WI38 (cell line): ENCODE results near the gene IFRD2.

ENCODE experiments used
- H3K4me3 ChIP-seq: 2 replicates; pipeline ENCODE4 v1.5.1; 2011; ENCODE audit warnings: low read depth, mild to moderate bottlenecking, control low read depth, low read length
- CTCF ChIP-seq: IDR thresholded peaks from 2 replicates; pipeline ENCODE4 v1.5.1; 2012; ENCODE audit warnings: low read depth, mild to moderate bottlenecking, control low read depth, low read length

The IFRD2 gene, protein sequence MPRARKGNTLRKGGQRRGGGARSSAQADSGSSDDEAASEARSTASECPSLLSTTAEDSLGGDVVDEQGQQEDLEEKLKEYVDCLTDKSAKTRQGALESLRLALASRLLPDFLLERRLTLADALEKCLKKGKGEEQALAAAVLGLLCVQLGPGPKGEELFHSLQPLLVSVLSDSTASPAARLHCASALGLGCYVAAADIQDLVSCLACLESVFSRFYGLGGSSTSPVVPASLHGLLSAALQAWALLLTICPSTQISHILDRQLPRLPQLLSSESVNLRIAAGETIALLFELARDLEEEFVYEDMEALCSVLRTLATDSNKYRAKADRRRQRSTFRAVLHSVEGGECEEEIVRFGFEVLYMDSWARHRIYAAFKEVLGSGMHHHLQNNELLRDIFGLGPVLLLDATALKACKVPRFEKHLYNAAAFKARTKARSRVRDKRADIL

DNA sequence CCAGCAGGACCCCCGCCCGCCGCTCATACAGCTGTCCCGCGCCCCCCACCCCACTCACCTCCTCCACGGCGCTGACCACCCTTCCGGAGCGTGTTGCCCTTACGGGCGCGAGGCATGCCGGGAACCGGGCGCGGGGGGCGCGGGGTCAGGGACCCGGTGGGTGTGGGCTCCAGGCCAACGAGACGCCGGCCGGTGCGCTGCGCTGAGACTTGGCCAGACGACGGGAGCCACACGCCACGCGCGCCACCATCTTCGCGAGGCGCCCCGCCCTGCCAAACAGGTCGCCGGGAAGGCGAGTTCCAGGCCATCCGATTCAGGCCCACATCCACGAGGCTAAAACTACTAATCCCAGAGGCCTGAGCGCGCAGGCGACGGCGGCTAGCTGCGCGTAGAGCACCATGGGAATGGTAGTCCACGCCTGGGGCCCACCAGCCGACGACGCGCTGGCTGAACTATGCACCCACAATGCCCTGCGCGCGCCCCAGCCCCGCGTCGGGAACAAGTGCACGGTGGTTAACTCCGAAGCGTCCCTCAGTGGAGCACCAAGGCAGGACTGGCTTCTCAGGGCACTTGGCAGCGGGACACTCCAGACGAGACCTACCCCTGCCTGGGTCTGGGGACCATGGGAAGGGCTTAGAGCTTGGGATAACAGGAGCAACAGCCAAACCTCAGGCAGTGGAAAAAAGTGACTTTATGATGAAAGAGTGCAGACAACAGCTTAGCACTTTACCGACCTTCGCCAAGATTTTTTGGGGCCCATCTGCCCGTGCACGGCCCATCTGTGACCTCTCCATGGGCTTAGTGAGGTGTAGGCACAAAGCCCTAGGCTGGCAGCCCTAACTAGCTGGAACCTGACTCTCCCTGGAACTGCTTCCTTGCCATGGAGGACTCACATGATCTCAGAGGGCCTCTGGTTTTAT is at the start of gene IFRD2:
IFRD2 (minus strand) TSS at position 271 of the 920 bp plus-strand sequence; CDS start at position 116, 155 bp downstream.
- no peak for TF ChIP-seq CTCF
- peak within 1 kb of the TSS; percentile 90 for H3K4me3 ChIP-seq

DNA sequence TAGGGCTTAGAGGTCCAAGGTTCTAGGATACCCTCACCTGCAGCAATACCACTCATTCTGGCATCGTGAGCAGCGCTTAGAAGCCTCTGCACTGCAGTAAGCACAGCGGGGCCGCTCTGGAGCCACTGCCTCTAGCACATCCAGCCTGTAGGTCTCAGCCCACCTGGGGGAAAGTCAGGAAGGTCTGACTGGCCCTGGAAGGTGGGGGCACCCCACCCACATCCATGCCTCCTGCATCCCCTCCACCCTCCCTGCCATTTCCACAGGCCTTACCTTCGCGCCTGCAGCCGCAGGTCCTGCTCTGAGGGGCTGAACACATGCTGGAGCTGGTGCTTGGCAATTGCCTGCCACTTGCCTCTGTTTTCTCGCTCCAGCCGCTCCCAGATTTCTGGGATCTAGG is 49.3 kb upstream of the IFRD2 start:
- TF ChIP-seq CTCF: no peak
- peak overlapping the region; percentile 64 for H3K4me3 ChIP-seq

GRCh38 chr3:50340448-50341329 is 48.5 kb upstream of the IFRD2 start, which contains the start of gene RASSF1:
RASSF1 (minus strand) TSS chr3:50340836; CDS start chr3:50340805, 31 bp downstream.
- TF ChIP-seq CTCF: no peak
- peak within 1 kb of the TSS; percentile 64 for H3K4me3 ChIP-seq

- TF ChIP-seq CTCF: no peak
- peak overlapping the region; percentile 64 for H3K4me3 ChIP-seq
Observed at GRCh38 chr3:50340147-50340447, 47.9 kb upstream of the IFRD2 start.

DNA sequence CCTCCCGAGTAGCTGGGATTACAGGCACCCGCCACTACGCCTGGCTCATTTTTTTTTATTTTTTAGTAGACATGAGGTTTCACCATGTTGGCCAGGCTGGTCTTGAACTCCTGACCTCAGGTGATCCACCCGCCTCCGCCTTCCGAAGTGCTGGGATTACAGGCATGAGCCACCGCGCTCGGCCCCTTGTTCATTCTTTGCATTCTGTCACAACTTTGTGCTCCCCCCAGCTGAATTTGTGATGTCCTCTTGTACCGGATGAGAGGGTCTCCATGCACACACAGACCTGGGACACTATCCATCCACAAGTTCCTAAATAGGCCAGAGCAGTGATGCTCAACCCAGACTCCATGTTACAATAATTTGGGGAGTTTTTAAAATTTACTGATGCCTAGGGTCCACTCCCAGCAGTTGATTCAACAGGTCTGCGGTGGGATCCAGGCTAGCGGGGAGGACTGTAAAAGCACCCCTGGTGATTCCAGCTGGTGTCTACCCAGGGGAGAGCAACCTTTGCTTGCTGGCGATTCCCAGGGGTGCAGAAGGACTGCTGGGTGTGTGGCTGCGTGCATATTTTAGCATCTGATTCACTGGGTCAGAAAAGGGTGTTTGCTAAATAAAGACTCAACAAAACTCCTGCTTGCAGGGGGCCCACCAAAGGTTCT is 47.4 kb upstream of the IFRD2 start:
- TF ChIP-seq CTCF: no peak

DNA sequence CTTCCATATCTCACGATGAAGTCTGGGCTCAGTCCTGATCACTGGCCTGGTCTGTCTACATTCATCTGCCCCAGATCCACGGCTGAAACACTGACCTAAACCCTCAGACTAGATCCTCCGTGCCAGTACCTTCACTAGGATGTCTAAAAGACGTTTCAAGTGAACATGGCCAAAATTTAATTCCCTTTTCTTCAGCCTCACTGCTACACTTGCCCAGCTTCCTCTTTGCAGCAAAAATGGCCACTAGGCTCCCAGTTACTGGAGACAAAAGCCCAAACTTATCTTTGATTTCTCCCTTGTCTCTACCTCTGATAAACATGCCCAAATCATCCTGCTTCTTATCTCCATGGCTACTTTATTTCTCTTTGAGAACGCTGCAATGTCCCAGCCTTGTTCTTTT is 46.7 kb upstream of the IFRD2 start:
- TF ChIP-seq CTCF: no peak
- H3K4me3 ChIP-seq: no peak overlapping the region

More for the DNA sequence above, 47.4 kb upstream of the IFRD2 start:
- H3K4me3 ChIP-seq: peak overlapping the region; percentile 64
